ENCODE measurements around the gene ANKRD2.

Gene ANKRD2

DNA sequence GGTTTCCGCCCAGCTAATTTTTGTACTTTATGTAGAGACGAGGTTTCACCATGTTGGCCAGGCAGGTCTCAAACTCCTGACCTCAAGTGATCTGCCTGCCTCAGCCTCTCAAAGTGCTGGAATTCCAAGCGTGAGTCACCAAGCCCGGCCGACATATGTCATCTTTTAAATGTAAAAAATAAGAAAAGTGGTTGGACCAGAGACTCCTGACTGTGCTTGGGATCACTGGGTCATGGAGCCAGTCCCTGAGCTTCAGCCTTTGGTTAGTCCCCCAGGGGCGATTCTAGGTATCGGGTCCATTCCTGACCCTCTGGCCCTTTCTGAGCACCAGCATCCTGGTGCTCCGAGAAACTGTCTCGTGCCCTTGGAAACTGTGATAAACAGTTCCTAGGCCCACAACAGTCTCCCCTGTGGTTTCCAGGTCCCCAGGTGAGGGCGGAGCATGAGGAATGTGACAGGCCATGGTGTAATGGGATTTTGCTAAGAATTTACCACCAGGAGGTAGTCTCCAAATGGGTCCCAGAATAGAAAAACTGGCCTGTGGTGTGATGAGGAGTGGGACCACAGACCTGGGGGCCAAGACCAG, 41.1 kb upstream of the ANKRD2 start:
- 100% methylated on average over 10 of the region's 10 CpGs for WGBS (ENCODE audit: insufficient coverage)
- H3K27me3 ChIP-seq (replicated peaks in 2 of 5; ENCODE audit: control insufficient read depth in 4 of 5, insufficient read depth in 5 of 5, low read length in 4 of 5) = no peaks in the 10 kb centered on the region
- no peaks in the 10 kb centered on the region for H3K36me3 ChIP-seq (ENCODE audit: control insufficient read depth in 4 of 4, insufficient read depth in 4 of 4, low read length in 3 of 4)
- ChIA-PET CTCF (no interaction called here), POLR2A (no interaction called here)
- H3K4me1 ChIP-seq (ENCODE audit: control extremely low read depth in 1 of 4, control insufficient read depth in 4 of 4, insufficient read depth in 4 of 4, low read length in 3 of 4) = peaks cover 0 to 2% (median 0%) of the 10 kb centered on the region in 4 experiments
- DNase-seq = no peak
- no peaks in the 10 kb centered on the region for H3K9me3 ChIP-seq (ENCODE audit: control extremely low read depth in 1 of 5, control insufficient read depth in 4 of 5, insufficient read depth in 2 of 5, low read depth in 1 of 5, low read length in 4 of 5)
- no peak overlapping the region for H3K27ac ChIP-seq (ENCODE audit: insufficient read depth in 1 of 2, low read depth in 1 of 2, low read length in 2 of 2, poor library complexity in 1 of 2, severe bottlenecking in 2 of 2)
- no peak overlapping the region for H3K4me3 ChIP-seq (ENCODE audit: control insufficient read depth in 1 of 7, extremely low read depth in 1 of 7, insufficient read depth in 4 of 7, low read depth in 2 of 7, low read length in 6 of 7)

DNA sequence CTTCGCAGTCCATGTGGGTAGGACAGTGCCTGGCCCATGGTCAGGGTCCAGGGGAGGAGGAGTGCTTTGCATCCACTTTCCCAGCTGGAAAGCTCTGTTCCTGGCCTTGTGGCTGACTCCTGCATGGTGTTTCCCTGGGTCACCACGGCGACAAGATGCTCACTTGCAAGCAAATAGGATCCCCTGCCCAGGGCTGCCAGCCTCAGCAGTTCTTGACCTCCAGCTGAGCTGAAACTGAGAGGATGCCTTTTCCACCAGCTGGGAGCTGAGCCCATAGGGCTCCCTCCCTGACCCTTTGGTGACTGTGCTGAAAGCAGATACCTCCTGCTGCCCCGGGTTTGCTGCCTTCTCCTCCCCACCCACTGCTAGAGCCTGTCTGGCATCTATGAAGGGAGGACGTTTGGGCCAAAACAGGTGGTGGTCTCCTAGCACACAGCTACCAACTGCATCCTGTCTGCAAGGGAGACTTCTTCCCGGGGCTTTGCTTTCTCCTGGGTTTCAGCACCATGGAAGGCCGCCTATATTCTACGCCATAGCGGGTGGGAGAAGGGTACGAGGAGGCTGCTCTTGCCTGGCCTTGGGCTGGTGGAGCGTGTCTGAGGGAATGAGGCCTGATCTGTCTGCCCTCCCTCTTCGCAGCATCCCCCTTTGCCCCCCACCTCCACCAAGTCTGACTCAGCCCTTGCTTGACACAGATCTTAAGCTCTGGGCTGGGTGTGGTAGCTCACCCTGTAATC, 39.5 kb upstream of the ANKRD2 start:
- 94% methylated on average over 11 of the region's 12 CpGs for WGBS (ENCODE audit: insufficient coverage)
- POLR2A ChIA-PET = no interaction called here
- Histone ChIP-seq H3K4me1 (ENCODE audit: control extremely low read depth in 1 of 4, control insufficient read depth in 4 of 4, insufficient read depth in 4 of 4, low read length in 3 of 4) (peaks cover 0 to 2% (median 0%) of the 10 kb centered on the region in 4 experiments), H3K27me3 (replicated peaks in 2 of 5; ENCODE audit: control insufficient read depth in 4 of 5, insufficient read depth in 5 of 5, low read length in 4 of 5) (no peaks in the 10 kb centered on the region), H3K36me3 (ENCODE audit: control insufficient read depth in 4 of 4, insufficient read depth in 4 of 4, low read length in 3 of 4) (no peaks in the 10 kb centered on the region), H3K9me3 (ENCODE audit: control extremely low read depth in 1 of 5, control insufficient read depth in 4 of 5, insufficient read depth in 2 of 5, low read depth in 1 of 5, low read length in 4 of 5) (no peaks in the 10 kb centered on the region), H3K4me3 (ENCODE audit: control insufficient read depth in 1 of 7, extremely low read depth in 1 of 7, insufficient read depth in 4 of 7, low read depth in 2 of 7, low read length in 6 of 7) (no peak overlapping the region), H3K27ac (ENCODE audit: insufficient read depth in 1 of 2, low read depth in 1 of 2, low read length in 2 of 2, poor library complexity in 1 of 2, severe bottlenecking in 2 of 2) (no peak overlapping the region)
- CTCF ChIA-PET = interaction anchor here (1.3 to 12.9 kb wide), 8 partner anchors 11 to 80 kb away, joined by 4 to 148 read pairs (median 6); no protein-coding TSS in a partner anchor
- no peak for DNase-seq

DNA sequence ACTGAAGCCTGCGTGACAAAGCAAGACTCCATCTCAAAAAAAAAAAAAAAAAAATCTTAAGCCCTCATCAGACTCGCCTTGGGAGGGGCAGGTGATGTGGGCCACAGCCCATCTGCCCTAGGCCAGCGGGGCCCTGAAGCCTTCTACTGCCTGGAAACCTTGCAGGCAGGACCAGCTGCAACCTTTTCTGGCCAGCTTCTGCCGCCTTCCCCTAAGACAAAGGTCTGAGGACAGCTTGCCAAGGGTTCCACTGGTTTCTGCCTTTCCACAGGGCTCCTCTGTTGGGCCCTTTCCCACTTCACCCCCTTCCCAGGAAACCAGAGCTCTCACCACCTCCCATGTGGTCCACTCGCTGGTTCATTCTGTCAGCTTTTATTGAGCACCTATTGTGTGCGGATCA, 38.7 kb upstream of the ANKRD2 start:
- Histone ChIP-seq H3K27me3 (replicated peaks in 2 of 5; ENCODE audit: control insufficient read depth in 4 of 5, insufficient read depth in 5 of 5, low read length in 4 of 5) (no peaks in the 10 kb centered on the region), H3K36me3 (ENCODE audit: control insufficient read depth in 4 of 4, insufficient read depth in 4 of 4, low read length in 3 of 4) (no peaks in the 10 kb centered on the region), H3K27ac (ENCODE audit: insufficient read depth in 1 of 2, low read depth in 1 of 2, low read length in 2 of 2, poor library complexity in 1 of 2, severe bottlenecking in 2 of 2) (no peak overlapping the region), H3K9me3 (ENCODE audit: control extremely low read depth in 1 of 5, control insufficient read depth in 4 of 5, insufficient read depth in 2 of 5, low read depth in 1 of 5, low read length in 4 of 5) (no peaks in the 10 kb centered on the region), H3K4me3 (ENCODE audit: control insufficient read depth in 1 of 7, extremely low read depth in 1 of 7, insufficient read depth in 4 of 7, low read depth in 2 of 7, low read length in 6 of 7) (no peak overlapping the region), H3K4me1 (ENCODE audit: control extremely low read depth in 1 of 4, control insufficient read depth in 4 of 4, insufficient read depth in 4 of 4, low read length in 3 of 4) (peaks cover 0 to 2% (median 0%) of the 10 kb centered on the region in 4 experiments)
- CTCF ChIA-PET = interaction anchor here (0.6 to 12.9 kb wide), 17 partner anchors 10 to 119 kb away, joined by 3 to 148 read pairs (median 5); no protein-coding TSS in a partner anchor
- WGBS (ENCODE audit: insufficient coverage) = 100% methylated on average over 5 of the region's 6 CpGs
- DNase-seq = no peak
- POLR2A ChIA-PET = interaction anchor here (0.5 kb wide), 1 partner anchor 20 kb away, joined by 3 read pairs; no protein-coding TSS in a partner anchor

DNA sequence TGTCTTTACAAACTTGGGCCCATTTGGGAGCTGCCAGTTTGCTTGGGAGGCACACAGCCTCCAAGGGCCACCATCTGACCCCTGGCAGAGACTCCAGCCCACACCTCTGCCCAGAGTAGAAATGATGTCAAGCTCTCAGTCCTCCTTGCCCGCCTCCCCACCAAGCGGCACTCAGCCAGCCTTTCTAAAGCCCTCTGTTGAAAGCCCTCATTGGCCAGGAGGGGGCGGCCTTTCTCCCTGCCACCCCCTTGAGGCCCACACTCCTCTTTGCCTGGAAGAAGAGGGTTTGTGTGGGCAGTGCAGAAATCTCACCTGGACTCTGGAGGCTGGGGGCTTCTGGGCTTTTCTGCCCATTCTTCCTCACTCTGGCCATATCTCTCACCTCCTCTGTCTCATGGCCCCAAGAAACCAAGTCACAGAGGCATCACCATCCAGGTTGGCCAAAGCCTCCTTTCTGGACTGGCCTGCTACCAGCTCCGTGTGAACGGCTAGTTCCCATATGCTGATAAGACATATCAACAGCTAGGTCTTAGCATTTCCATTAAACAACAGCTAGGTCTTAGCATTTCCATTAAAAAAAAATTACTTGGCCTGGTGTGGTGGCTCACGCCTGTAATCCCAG, 37.7 kb upstream of the ANKRD2 start:
- 83% methylated on average over 4 of the region's 6 CpGs for WGBS (ENCODE audit: insufficient coverage)
- CTCF ChIA-PET = interaction anchor here (0.7 to 12.9 kb wide), 20 partner anchors 9 to 261 kb away, joined by 3 to 148 read pairs (median 5); no protein-coding TSS in a partner anchor

DNA sequence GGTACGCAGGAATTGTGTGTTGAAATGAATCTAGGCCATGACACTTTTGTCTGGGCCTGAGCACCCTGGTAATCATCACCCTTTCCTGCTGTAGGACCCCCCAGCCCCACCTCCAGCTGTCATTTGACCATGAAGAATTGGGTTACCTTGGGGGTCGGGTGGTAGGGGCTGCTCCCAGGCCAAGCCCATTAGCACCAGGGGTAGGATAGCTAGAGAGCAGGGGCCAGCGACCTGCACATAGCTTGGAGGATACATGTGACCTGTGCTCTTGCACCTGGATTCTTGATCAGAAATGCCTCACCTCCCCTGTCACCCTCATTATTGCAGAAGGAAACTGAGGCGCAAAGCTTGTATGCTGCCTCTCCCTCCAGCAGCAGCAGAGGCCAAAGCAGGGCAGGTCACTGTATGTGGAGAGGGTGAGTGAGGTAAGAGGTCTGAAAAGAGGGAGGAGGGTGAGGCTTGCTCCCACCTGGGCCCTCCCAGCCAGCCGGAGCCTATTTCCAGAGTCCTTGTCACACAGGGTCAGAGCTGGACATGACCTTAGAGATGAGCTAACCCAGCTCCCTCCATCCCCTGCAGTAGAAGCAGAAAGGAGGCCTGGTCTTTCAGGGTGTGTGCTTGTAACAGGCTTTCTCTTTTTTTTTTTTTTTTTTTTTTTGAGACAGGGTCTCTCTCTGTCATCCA, 35.3 kb upstream of the ANKRD2 start:
- H3K4me1 ChIP-seq (ENCODE audit: control extremely low read depth in 1 of 4, control insufficient read depth in 4 of 4, insufficient read depth in 4 of 4, low read length in 3 of 4) = peaks cover 0 to 7% (median 5%) of the 10 kb centered on the region in 4 experiments
- POLR2A ChIA-PET = no interaction called here
- H3K36me3 ChIP-seq (ENCODE audit: control insufficient read depth in 4 of 4, insufficient read depth in 4 of 4, low read length in 3 of 4) = no peaks in the 10 kb centered on the region
- H3K27me3 ChIP-seq (replicated peaks in 2 of 5; ENCODE audit: control insufficient read depth in 4 of 5, insufficient read depth in 5 of 5, low read length in 4 of 5) = no peaks in the 10 kb centered on the region
- CTCF ChIA-PET = interaction anchor here (2.9 to 12.9 kb wide), 2 partner anchors 9 to 15 kb away, joined by 8 to 148 read pairs; no protein-coding TSS in a partner anchor
- H3K4me3 ChIP-seq (ENCODE audit: control insufficient read depth in 1 of 7, extremely low read depth in 1 of 7, insufficient read depth in 4 of 7, low read depth in 2 of 7, low read length in 6 of 7) = no peak overlapping the region
- H3K9me3 ChIP-seq (ENCODE audit: control extremely low read depth in 1 of 5, control insufficient read depth in 4 of 5, insufficient read depth in 2 of 5, low read depth in 1 of 5, low read length in 4 of 5) = no peaks in the 10 kb centered on the region
- no peak for DNase-seq
- no peak overlapping the region for H3K27ac ChIP-seq (ENCODE audit: insufficient read depth in 1 of 2, low read depth in 1 of 2, low read length in 2 of 2, poor library complexity in 1 of 2, severe bottlenecking in 2 of 2)
- 90% methylated on average over 2 of the region's 5 CpGs for WGBS (ENCODE audit: insufficient coverage)

More for the DNA sequence above, 37.7 kb upstream of the ANKRD2 start:
- Histone ChIP-seq H3K9me3 (ENCODE audit: control extremely low read depth in 1 of 5, control insufficient read depth in 4 of 5, insufficient read depth in 2 of 5, low read depth in 1 of 5, low read length in 4 of 5) (no peaks in the 10 kb centered on the region), H3K4me1 (ENCODE audit: control extremely low read depth in 1 of 4, control insufficient read depth in 4 of 4, insufficient read depth in 4 of 4, low read length in 3 of 4) (peaks cover 0 to 2% (median 0%) of the 10 kb centered on the region in 4 experiments), H3K36me3 (ENCODE audit: control insufficient read depth in 4 of 4, insufficient read depth in 4 of 4, low read length in 3 of 4) (no peaks in the 10 kb centered on the region), H3K4me3 (ENCODE audit: control insufficient read depth in 1 of 7, extremely low read depth in 1 of 7, insufficient read depth in 4 of 7, low read depth in 2 of 7, low read length in 6 of 7) (no peak overlapping the region), H3K27ac (ENCODE audit: insufficient read depth in 1 of 2, low read depth in 1 of 2, low read length in 2 of 2, poor library complexity in 1 of 2, severe bottlenecking in 2 of 2) (no peak overlapping the region), H3K27me3 (replicated peaks in 2 of 5; ENCODE audit: control insufficient read depth in 4 of 5, insufficient read depth in 5 of 5, low read length in 4 of 5) (no peaks in the 10 kb centered on the region)
- DNase-seq = peak; percentile 30 to 55 (median 44)
- POLR2A ChIA-PET = no interaction called here

DNA sequence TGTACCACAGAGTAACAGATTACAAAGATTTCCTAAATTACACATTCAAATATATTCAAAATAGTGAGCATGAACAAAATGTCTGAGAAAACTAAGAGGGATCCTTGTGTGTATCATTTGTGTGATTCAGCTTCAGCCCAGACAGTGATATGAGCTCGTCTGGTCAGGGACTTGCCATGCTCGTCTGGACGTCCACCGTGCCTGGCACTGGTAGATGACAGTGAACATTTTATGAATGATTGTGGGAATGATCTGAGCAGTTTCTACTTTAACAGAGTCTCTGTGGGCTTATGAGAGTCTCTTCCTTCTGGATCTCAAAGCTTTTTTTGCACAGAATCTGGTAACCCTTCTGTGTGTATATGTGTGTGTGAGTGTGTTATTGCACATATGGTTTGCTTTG, 34.2 kb upstream of the ANKRD2 start:
- ChIA-PET CTCF (interaction anchor here (1.3 to 12.9 kb wide), 2 partner anchors 8 to 14 kb away, joined by 3 to 148 read pairs; no protein-coding TSS in a partner anchor), POLR2A (no interaction called here)
- Histone ChIP-seq H3K9me3 (ENCODE audit: control extremely low read depth in 1 of 5, control insufficient read depth in 4 of 5, insufficient read depth in 2 of 5, low read depth in 1 of 5, low read length in 4 of 5) (no peaks in the 10 kb centered on the region), H3K36me3 (ENCODE audit: control insufficient read depth in 4 of 4, insufficient read depth in 4 of 4, low read length in 3 of 4) (no peaks in the 10 kb centered on the region), H3K27me3 (replicated peaks in 2 of 5; ENCODE audit: control insufficient read depth in 4 of 5, insufficient read depth in 5 of 5, low read length in 4 of 5) (no peaks in the 10 kb centered on the region), H3K4me3 (ENCODE audit: control insufficient read depth in 1 of 7, extremely low read depth in 1 of 7, insufficient read depth in 4 of 7, low read depth in 2 of 7, low read length in 6 of 7) (no peak overlapping the region), H3K4me1 (ENCODE audit: control extremely low read depth in 1 of 4, control insufficient read depth in 4 of 4, insufficient read depth in 4 of 4, low read length in 3 of 4) (peaks cover 0 to 18% (median 16%) of the 10 kb centered on the region in 4 experiments), H3K27ac (ENCODE audit: insufficient read depth in 1 of 2, low read depth in 1 of 2, low read length in 2 of 2, poor library complexity in 1 of 2, severe bottlenecking in 2 of 2) (no peak overlapping the region)
- no peak for DNase-seq
- 100% methylated on average over 1 of the region's 4 CpGs for WGBS (ENCODE audit: insufficient coverage)

Data from common myeloid progenitor, CD34-positive (primary cell).